GM23338 (cell line): ENCODE measurements around the gene CDK13. TPM values are rescaled to one million over a fixed set of nuclear protein-coding genes. Genes with fewer than 3 reads are reported as not detected.

Source experiments
- ATAC-seq: fragments of 200-7000 bp; cut with Tn5 transposase; 3 replicates; pipeline ENCODE4 v1.9.1; 2020
- DNase-seq: peaks from one replicate; pipeline ENCODE4 v3.0.0-alpha.2; 2015; ENCODE audit warnings: low spot score
- H2AFZ ChIP-seq: fragments of 200-600 bp; sonication (generic); 2 replicates; pipeline ENCODE4 v1.8.0; 2016; ENCODE audit warnings: antibody characterized with exemption, mild to moderate bottlenecking, moderate library complexity
- H3F3A ChIP-seq: fragments of 200-600 bp; sonication (generic); replicated peaks from 2 replicates; pipeline ENCODE4 v1.8.0; 2017; ENCODE audit warnings: antibody characterized with exemption, mixed run types, low read depth
- H3K27ac ChIP-seq: fragments of 200-600 bp; sonication (generic); 2 replicates; pipeline ENCODE4 v1.6.1; 2016; ENCODE audit warnings: low read depth
- H3K27me3 ChIP-seq: fragments of 200-600 bp; sonication (generic); 2 replicates; pipeline ENCODE4 v1.8.0; 2016; ENCODE audit warnings: mild to moderate bottlenecking, mixed run types, moderate library complexity; ENCODE audit not compliant: insufficient read depth
- H3K36me3 ChIP-seq: fragments of 200-600 bp; sonication (generic); 2 replicates; pipeline ENCODE4 v1.8.0; 2016; ENCODE audit warnings: mild to moderate bottlenecking; ENCODE audit not compliant: insufficient read depth
- H3K4me1 ChIP-seq: fragments of 200-600 bp; sonication (generic); 2 replicates; pipeline ENCODE4 v1.8.0; 2016; ENCODE audit warnings: mild to moderate bottlenecking, moderate library complexity; ENCODE audit not compliant: insufficient read depth
- H3K4me2 ChIP-seq: fragments of 200-600 bp; sonication (generic); 2 replicates; pipeline ENCODE4 v1.7.1; 2017; ENCODE audit warnings: mixed run types
- H3K4me3 ChIP-seq: fragments of 200-600 bp; sonication (generic); 2 replicates; pipeline ENCODE4 v1.6.1; 2016; ENCODE audit warnings: mixed run types
- H3K79me2 ChIP-seq: fragments of 200-600 bp; sonication (generic); replicated peaks from 2 replicates; pipeline ENCODE4 v1.8.0; 2017; ENCODE audit warnings: mild to moderate bottlenecking; ENCODE audit not compliant: insufficient read depth
- H3K9me2 ChIP-seq: fragments of 200-600 bp; sonication (generic); 2 replicates; pipeline ENCODE4 v1.8.0; 2017; ENCODE audit not compliant: insufficient read depth
- H4K20me1 ChIP-seq: fragments of 200-600 bp; sonication (generic); replicated peaks from 2 replicates; pipeline ENCODE4 v1.8.0; 2017; ENCODE audit warnings: mild to moderate bottlenecking; ENCODE audit not compliant: insufficient read depth
- H3K27ac Mint-ChIP-seq: 2 replicates; pipeline ENCODE4 v1.8.0; 2020; ENCODE audit warnings: inconsistent platforms, mild to moderate bottlenecking, moderate library complexity, mixed read lengths
- H3K27me3 Mint-ChIP-seq: 3 replicates; pipeline ENCODE4 v1.8.0; 2022; ENCODE audit warnings: low read depth, mild to moderate bottlenecking, moderate library complexity, mixed read lengths, inconsistent platforms; ENCODE audit not compliant: insufficient read depth, poor library complexity
- H3K36me3 Mint-ChIP-seq: 3 replicates; pipeline ENCODE4 v1.8.0; 2021; ENCODE audit warnings: low read depth, mild to moderate bottlenecking, inconsistent platforms, moderate library complexity, mixed read lengths
- H3K4me1 Mint-ChIP-seq: 3 replicates; pipeline ENCODE4 v1.8.0; 2020; ENCODE audit warnings: mild to moderate bottlenecking, inconsistent platforms, mixed read lengths
- H3K4me3 Mint-ChIP-seq: 3 replicates; pipeline ENCODE4 v1.8.0; 2021; ENCODE audit warnings: moderate library complexity, mild to moderate bottlenecking, inconsistent platforms, mixed read lengths
- H3K9me3 Mint-ChIP-seq: 3 replicates; pipeline ENCODE4 v1.8.0; 2020; ENCODE audit warnings: moderate library complexity, mild to moderate bottlenecking, inconsistent platforms, mixed read lengths
- CREB1 ChIP-seq: fragments of 250-450 bp; sonication (Bioruptor Pico); IDR thresholded peaks from 2 replicates; pipeline ENCODE4 v1.5.0; 2020; ENCODE audit warnings: low read depth, mild to moderate bottlenecking, moderate library complexity
- CTCF ChIP-seq, 2 experiments: fragments of 200-600 bp in 1 of 2; sonication (generic) in 1 of 2; conservative IDR thresholded peaks; 2 replicates each; pipeline versions ENCODE4 v1.5.1 to v1.6.1; 2016 to 2017; ENCODE audit warnings: antibody characterized with exemption in 2 of 2, low read depth in 2 of 2, mild to moderate bottlenecking in 2 of 2, moderate library complexity in 1 of 2
- ETS1 ChIP-seq: IDR thresholded peaks from 2 replicates; pipeline ENCODE4 v1.6.1; 2016; ENCODE audit warnings: antibody characterized with exemption
- EZH2phosphoT487 ChIP-seq: fragments of 200-600 bp; sonication (generic); IDR thresholded peaks from one replicate; pipeline ENCODE4 v1.8.1; 2018; ENCODE audit warnings: antibody characterized with exemption; ENCODE audit not compliant: unreplicated experiment
- JUNB ChIP-seq: IDR thresholded peaks from one replicate; pipeline ENCODE4 v1.6.1; 2016; ENCODE audit warnings: antibody characterized with exemption; ENCODE audit not compliant: unreplicated experiment
- POLR2AphosphoS5 ChIP-seq: IDR thresholded peaks from 2 replicates; pipeline ENCODE4 v1.6.1; 2016; ENCODE audit warnings: antibody characterized with exemption, low read depth
- REST ChIP-seq: IDR thresholded peaks from one replicate; pipeline ENCODE4 v1.6.1; 2018; ENCODE audit warnings: antibody characterized with exemption; ENCODE audit not compliant: unreplicated experiment
- STAT1 ChIP-seq: IDR thresholded peaks from one replicate; pipeline ENCODE4 v1.6.1; 2016; ENCODE audit warnings: antibody characterized with exemption; ENCODE audit not compliant: unreplicated experiment
- ZNF114 ChIP-seq: fragments of 250-450 bp; sonication (Bioruptor Pico); IDR thresholded peaks from 2 replicates; pipeline ENCODE4 v1.5.0; 2020; ENCODE audit warnings: mild to moderate bottlenecking, moderate library complexity
- ZNF331 ChIP-seq: fragments of 250-450 bp; sonication (Bioruptor Pico); IDR thresholded peaks from 2 replicates; pipeline ENCODE4 v1.5.0; 2020; ENCODE audit warnings: low read depth, mild to moderate bottlenecking, moderate library complexity
- polyA plus RNA-seq: library from polyadenylated mRNA; unstranded; fragments of >200 nt; fragmentation: Nextera tagmentation; extraction: Ambion mirVana; gene quantifications from 2 replicates; pipeline ENCODE4 v1.2.1, GENCODE V29; 2016
- total RNA-seq: library from RNA; depleted of rRNA; stranded (reverse); fragments of >200 nt; shearing (Covaris generic); gene quantifications from 2 replicates; pipeline ENCODE4 v1.2.3, GENCODE V29; 2014

The CDK13 gene
- total and polyA plus RNA-seq, 2 experiments from 2014 or later, result 39.4 to 80.2 TPM

- no peaks in the 10 kb centered on the region for H3K9me2 ChIP-seq
- H3F3A ChIP-seq, result no peaks in the 10 kb centered on the region
- H3K4me2 ChIP-seq, result no peak overlapping the region
- no peak for DNase-seq
- H3K27ac ChIP-seq, result no peak overlapping the region
- no peaks in the 10 kb centered on the region for H3K4me1 ChIP-seq
- H3K79me2 ChIP-seq, result no peaks in the 10 kb centered on the region
- no peaks in the 10 kb centered on the region for H3K9me3 Mint-ChIP-seq
- no peaks in the 10 kb centered on the region for H4K20me1 ChIP-seq
- H3K27me3 Mint-ChIP-seq, result no peaks in the 10 kb centered on the region
- ATAC-seq, result no peak
- TF ChIP-seq REST (no peak), ETS1 (no peak), CREB1 (CRISPR knock-in tag) (no peak), CTCF (conservative IDR thresholded peaks at IDR 0.05; ENCODE audit: low read depth in 2 of 2) (no peak), ZNF114 (no peak), STAT1 (no peak), JUNB (no peak), ZNF331 (CRISPR knock-in tag) (no peak), EZH2phosphoT487 (no peak), POLR2AphosphoS5 (no peak)
- no peak overlapping the region for H2AFZ ChIP-seq
- H3K36me3 ChIP-seq, result no peaks in the 10 kb centered on the region
- H3K4me3 ChIP-seq, result no peak overlapping the region
- H3K4me3 Mint-ChIP-seq, result no peak overlapping the region
- H3K27me3 ChIP-seq, result no peaks in the 10 kb centered on the region
- peaks cover 2% of the 10 kb centered on the region for H3K4me1 Mint-ChIP-seq
- H3K36me3 Mint-ChIP-seq, result no peaks in the 10 kb centered on the region
- H3K27ac Mint-ChIP-seq, result no peak overlapping the region
Measured at GRCh38 chr7:40102897-40103296, 152.8 kb downstream of the CDK13 start.
